Keratinocyte (primary cell): Measurements from ENCODE around the gene TMEM132E. TPM values are rescaled to one million over a fixed set of nuclear protein-coding genes. Genes with fewer than 3 reads are reported as not detected.

Experiments
- DNase-seq: peaks from one replicate; pipeline ENCODE4 v3.0.0-alpha.2; 2011; ENCODE audit warnings: low read depth, missing footprints, low spot score
- FAIRE-seq: peaks from 2 replicates; lab custom pipeline; 2011; peaks lifted over from hg19 to GRCh38; lab: Jason Lieb, UNC
- H2AFZ ChIP-seq: 2 replicates; pipeline ENCODE4 v1.6.0; 2012; ENCODE audit warnings: low read length, control low read depth, inconsistent platforms; ENCODE audit not compliant: control insufficient read depth
- H3K27ac ChIP-seq: 2 replicates; pipeline ENCODE4 v1.5.1; 2011; ENCODE audit warnings: low read length; ENCODE audit not compliant: control insufficient read depth, insufficient read depth
- H3K27me3 ChIP-seq: 3 replicates; pipeline ENCODE4 v1.6.0; 2011; ENCODE audit warnings: low read length; ENCODE audit not compliant: control insufficient read depth, insufficient read depth; ENCODE audit errors: extremely low read depth
- H3K36me3 ChIP-seq, 2 experiments: 2 replicates in 1 of 2; 3 replicates in 1 of 2; pipeline ENCODE4 v1.5.1; 2011; ENCODE audit warnings: low read length in 2 of 2, mild to moderate bottlenecking in 1 of 2; ENCODE audit not compliant: control insufficient read depth in 2 of 2, insufficient read depth in 2 of 2; ENCODE audit errors: extremely low read depth in 1 of 2
- H3K4me1 ChIP-seq: 3 replicates; pipeline ENCODE4 v1.5.1; 2011; ENCODE audit warnings: low read length; ENCODE audit not compliant: control insufficient read depth, insufficient read depth; ENCODE audit errors: extremely low read depth
- H3K4me2 ChIP-seq: 3 replicates; pipeline ENCODE4 v1.6.0; 2011; ENCODE audit warnings: low read depth, low read length; ENCODE audit not compliant: control insufficient read depth, insufficient read depth; ENCODE audit errors: extremely low read depth
- H3K4me3 ChIP-seq, 3 experiments: fragments of 200-600 bp in 1 of 3; sonication (generic) in 1 of 3; 2 replicates in 2 of 3; 3 replicates in 1 of 3; pipeline ENCODE4 v1.5.1; 2011 to 2016; ENCODE audit warnings: low read length in 3 of 3, mild to moderate bottlenecking in 3 of 3, control low read depth in 2 of 3, inconsistent platforms in 1 of 3, low read depth in 1 of 3, mixed read lengths in 1 of 3, mixed run types in 1 of 3, moderate library complexity in 1 of 3; ENCODE audit not compliant: control insufficient read depth in 2 of 3, insufficient read depth in 2 of 3; ENCODE audit errors: extremely low read depth in 1 of 3
- H3K79me2 ChIP-seq: 2 replicates; pipeline ENCODE4 v1.6.0; 2012; ENCODE audit warnings: low read length; ENCODE audit not compliant: control insufficient read depth, insufficient read depth
- H3K9ac ChIP-seq: 3 replicates; pipeline ENCODE4 v1.6.0; 2011; ENCODE audit warnings: low read length; ENCODE audit not compliant: control insufficient read depth, insufficient read depth; ENCODE audit errors: extremely low read depth
- H3K9me1 ChIP-seq: 3 replicates; pipeline ENCODE4 v1.6.0; 2011; ENCODE audit warnings: low read length; ENCODE audit not compliant: control insufficient read depth, insufficient read depth; ENCODE audit errors: extremely low read depth
- H3K9me3 ChIP-seq: 2 replicates; pipeline ENCODE4 v1.5.1; 2012; ENCODE audit warnings: low read depth, low read length; ENCODE audit not compliant: control insufficient read depth
- H4K20me1 ChIP-seq: 3 replicates; pipeline ENCODE4 v1.6.0; 2011; ENCODE audit warnings: low read length; ENCODE audit not compliant: control insufficient read depth, insufficient read depth; ENCODE audit errors: extremely low read depth
- EZH2 ChIP-seq: IDR thresholded peaks from one replicate; pipeline ENCODE4 v1.6.1; 2012; ENCODE audit warnings: inconsistent platforms, mild to moderate bottlenecking, low read length, moderate library complexity
- dilution Hi-C: fragments of 300-500 bp; cut with MboI; formaldehyde crosslinking; loops from one replicate; pipeline ENCODE4 v1.7.0; 2020; ENCODE audit warnings: low sequenced_read_pairs; ENCODE audit not compliant: extremely low pct_ligation_motif_present
- polyA plus RNA-seq, 5 experiments: library from polyadenylated mRNA; depleted of rRNA in 3 of 5; stranded (reverse) in 3 of 5; stranded (forward) in 1 of 5; unstranded in 1 of 5; fragments of >200 nt; gene quantifications; 1 replicate in 1 of 5; 2 replicates in 3 of 5; 3 replicates in 1 of 5; pipeline versions ENCODE4 v1.2.1 to v1.2.3, GENCODE V29; 2011 to 2012; ENCODE audit warnings: missing spikeins in 2 of 5, low read depth in 1 of 5, low replicate concordance in 1 of 5
- TF ChIP-seq, protein P1 (sequence below), 3 experiments: IDR thresholded peaks in 1 of 3; conservative IDR thresholded peaks in 1 of 3; optimal IDR thresholded peaks in 1 of 3; 2 replicates in 2 of 3; 3 replicates in 1 of 3; pipeline versions ENCODE3 to v1.5.1; 2011; ENCODE audit warnings: low read length in 3 of 3, mild to moderate bottlenecking in 3 of 3, moderate library complexity in 2 of 3, control low read depth in 1 of 3, inconsistent platforms in 1 of 3; ENCODE audit not compliant: insufficient read depth in 2 of 3; ENCODE audit errors: extremely low read depth in 1 of 3

TMEM132E gene
- polyA plus RNA-seq, 1 donor (not counting 4 experiments of a cell fraction or from before 2014, with no cell fraction given) = not detected

DNA sequence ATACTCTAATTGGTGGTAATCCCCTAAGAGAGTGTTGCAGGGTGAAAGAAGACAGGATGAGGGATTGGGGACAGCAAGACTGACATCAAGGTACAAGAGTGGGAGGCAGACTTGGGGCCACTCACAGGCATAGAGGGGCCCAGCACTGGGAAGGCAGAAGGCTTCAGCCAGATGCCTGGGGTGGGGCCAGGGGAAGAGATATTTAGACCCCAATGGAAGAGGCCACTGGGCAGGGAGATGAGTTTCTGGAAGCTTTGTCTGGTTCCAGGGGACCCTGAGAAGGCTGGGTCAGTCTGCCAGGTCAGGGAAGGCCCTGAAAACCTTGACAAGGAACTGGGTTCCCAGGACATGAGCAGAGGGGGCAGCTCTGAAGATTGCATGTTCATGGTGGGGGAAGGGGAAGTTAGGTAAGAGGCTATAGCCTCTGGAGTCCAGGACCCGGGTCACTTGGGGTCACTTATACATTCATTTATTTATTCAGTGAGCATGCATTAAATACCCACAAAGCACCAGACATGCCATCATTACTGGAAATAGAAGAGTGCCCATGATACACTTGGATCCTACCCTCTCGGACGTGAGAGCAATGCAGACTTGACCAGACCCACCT lies 92.9 kb downstream of the TMEM132E start:
- Histone ChIP-seq H3K4me3 (no peak overlapping the region), H3K4me2 (no peak overlapping the region), H3K9me1 (no peaks in the 10 kb centered on the region), H3K9ac (no peak overlapping the region), H3K27ac (no peak overlapping the region), H3K36me3 (no peaks in the 10 kb centered on the region), H2AFZ (no peak overlapping the region), H3K4me1 (no peaks in the 10 kb centered on the region), H3K9me3 (no peaks in the 10 kb centered on the region), H3K79me2 (no peaks in the 10 kb centered on the region), H3K27me3 (peaks cover 5% of the 10 kb centered on the region), H4K20me1 (no peaks in the 10 kb centered on the region)
- FAIRE-seq (no peak), DNase-seq (no peak)
- no peak for TF ChIP-seq EZH2
- TF ChIP-seq, protein P1, sequence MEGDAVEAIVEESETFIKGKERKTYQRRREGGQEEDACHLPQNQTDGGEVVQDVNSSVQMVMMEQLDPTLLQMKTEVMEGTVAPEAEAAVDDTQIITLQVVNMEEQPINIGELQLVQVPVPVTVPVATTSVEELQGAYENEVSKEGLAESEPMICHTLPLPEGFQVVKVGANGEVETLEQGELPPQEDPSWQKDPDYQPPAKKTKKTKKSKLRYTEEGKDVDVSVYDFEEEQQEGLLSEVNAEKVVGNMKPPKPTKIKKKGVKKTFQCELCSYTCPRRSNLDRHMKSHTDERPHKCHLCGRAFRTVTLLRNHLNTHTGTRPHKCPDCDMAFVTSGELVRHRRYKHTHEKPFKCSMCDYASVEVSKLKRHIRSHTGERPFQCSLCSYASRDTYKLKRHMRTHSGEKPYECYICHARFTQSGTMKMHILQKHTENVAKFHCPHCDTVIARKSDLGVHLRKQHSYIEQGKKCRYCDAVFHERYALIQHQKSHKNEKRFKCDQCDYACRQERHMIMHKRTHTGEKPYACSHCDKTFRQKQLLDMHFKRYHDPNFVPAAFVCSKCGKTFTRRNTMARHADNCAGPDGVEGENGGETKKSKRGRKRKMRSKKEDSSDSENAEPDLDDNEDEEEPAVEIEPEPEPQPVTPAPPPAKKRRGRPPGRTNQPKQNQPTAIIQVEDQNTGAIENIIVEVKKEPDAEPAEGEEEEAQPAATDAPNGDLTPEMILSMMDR (optimal IDR thresholded peaks at IDR 0.05 in 1 of 3, IDR thresholded peaks at IDR 0.05 in 1 of 3, conservative IDR thresholded peaks at IDR 0.05 in 1 of 3; ENCODE audit: extremely low read depth in 1 of 3, insufficient read depth in 2 of 3, low read length in 3 of 3) = no peak
- dilution Hi-C loops = no loop called here

DNA sequence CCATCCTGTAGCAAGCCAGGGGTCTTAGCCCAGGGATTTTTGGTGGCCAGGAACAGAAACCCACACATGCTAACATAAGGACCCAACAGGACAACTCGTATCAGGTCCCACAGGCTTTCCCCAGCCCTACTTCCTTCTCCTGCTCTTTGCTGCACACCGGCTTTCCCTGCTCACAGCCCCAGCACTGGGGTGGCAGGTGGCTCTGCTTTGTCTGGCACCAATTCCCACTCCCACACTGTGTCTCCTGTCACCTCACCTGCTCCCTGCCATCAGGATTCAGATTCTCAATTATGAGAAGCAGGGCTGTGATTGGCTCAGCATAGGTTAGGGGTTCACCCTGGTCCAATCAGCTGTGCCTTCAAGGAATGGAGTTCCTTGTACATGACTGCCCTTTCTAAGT lies 94.1 kb downstream of the TMEM132E start:
- Histone ChIP-seq H3K9me1 (no peaks in the 10 kb centered on the region), H3K79me2 (no peaks in the 10 kb centered on the region), H4K20me1 (no peaks in the 10 kb centered on the region), H3K36me3 (no peaks in the 10 kb centered on the region), H3K9ac (no peak overlapping the region), H3K4me2 (no peak overlapping the region), H3K27ac (no peak overlapping the region), H2AFZ (no peak overlapping the region), H3K9me3 (no peaks in the 10 kb centered on the region), H3K27me3 (no peaks in the 10 kb centered on the region), H3K4me3 (no peak overlapping the region), H3K4me1 (no peaks in the 10 kb centered on the region)
- TF ChIP-seq, protein P1 (optimal IDR thresholded peaks at IDR 0.05 in 1 of 3, IDR thresholded peaks at IDR 0.05 in 1 of 3, conservative IDR thresholded peaks at IDR 0.05 in 1 of 3; ENCODE audit: extremely low read depth in 1 of 3, insufficient read depth in 2 of 3, low read length in 3 of 3) = no peak
- no peak for TF ChIP-seq EZH2
- DNase-seq = no peak
- FAIRE-seq = no peak
- dilution Hi-C loops = no loop called here
